Astrocyte (in vitro differentiated cells and primary cell): Measurements from ENCODE around the gene USO1. TPM values are rescaled to one million over a fixed set of nuclear protein-coding genes. Genes with fewer than 3 reads are reported as not detected.
A peak's percentile ranks its signal among the peaks of the same experiment; 100 is the strongest.

Experiments
- DNase-seq: peaks from one replicate; pipeline ENCODE4 v3.0.0-alpha.2; 2010; ENCODE audit warnings: low read depth
- FAIRE-seq: peaks from 2 replicates; lab custom pipeline; 2011; peaks lifted over from hg19 to GRCh38; lab: Jason Lieb, UNC
- H2AFZ ChIP-seq: 2 replicates; pipeline ENCODE4 v1.6.0; 2012; ENCODE audit warnings: low read depth, low read length, inconsistent platforms
- H3K27ac ChIP-seq: 2 replicates; pipeline ENCODE4 v1.5.1; 2011; ENCODE audit warnings: low read depth, low read length, inconsistent platforms
- H3K27me3 ChIP-seq: 2 replicates; pipeline ENCODE4 v1.6.0; 2011; ENCODE audit warnings: low read length, inconsistent platforms; ENCODE audit not compliant: insufficient read depth
- H3K36me3 ChIP-seq: 2 replicates; pipeline ENCODE4 v1.5.1; 2011; ENCODE audit warnings: low read length, inconsistent platforms; ENCODE audit not compliant: insufficient read depth
- H3K4me1 ChIP-seq: 2 replicates; pipeline ENCODE4 v1.5.1; 2011; ENCODE audit warnings: low read length, inconsistent platforms; ENCODE audit not compliant: insufficient read depth
- H3K4me2 ChIP-seq: 2 replicates; pipeline ENCODE4 v1.6.0; 2012; ENCODE audit warnings: low read length, inconsistent platforms
- H3K4me3 ChIP-seq: 2 replicates; pipeline ENCODE4 v1.5.1; 2011; ENCODE audit warnings: low read depth, mild to moderate bottlenecking, low read length, inconsistent platforms; ENCODE audit not compliant: insufficient read depth
- H3K79me2 ChIP-seq: 2 replicates; pipeline ENCODE4 v1.6.0; 2012; ENCODE audit warnings: mild to moderate bottlenecking, low read length, inconsistent platforms; ENCODE audit not compliant: insufficient read depth
- H3K9ac ChIP-seq: 2 replicates; pipeline ENCODE4 v1.6.0; 2012; ENCODE audit warnings: mild to moderate bottlenecking, low read length, inconsistent platforms
- H3K9me3 ChIP-seq: 2 replicates; pipeline ENCODE4 v1.5.1; 2012; ENCODE audit warnings: low read depth, mild to moderate bottlenecking, low read length, inconsistent platforms; ENCODE audit not compliant: insufficient read depth
- H4K20me1 ChIP-seq: 2 replicates; pipeline ENCODE4 v1.6.0; 2012; ENCODE audit warnings: low read length, inconsistent platforms; ENCODE audit not compliant: insufficient read depth
- H3K27ac Mint-ChIP-seq: one replicate; pipeline ENCODE4 v1.8.0; 2021; ENCODE audit warnings: mild to moderate bottlenecking, mixed read lengths; ENCODE audit not compliant: unreplicated experiment
- H3K27me3 Mint-ChIP-seq: one replicate; pipeline ENCODE4 v1.8.0; 2021; ENCODE audit warnings: low read depth, mixed read lengths; ENCODE audit not compliant: unreplicated experiment
- H3K36me3 Mint-ChIP-seq: one replicate; pipeline ENCODE4 v1.8.0; 2021; ENCODE audit warnings: low read depth, mixed read lengths; ENCODE audit not compliant: unreplicated experiment
- H3K4me1 Mint-ChIP-seq: one replicate; pipeline ENCODE4 v1.8.0; 2021; ENCODE audit warnings: low read depth, mixed read lengths; ENCODE audit not compliant: unreplicated experiment
- H3K4me3 Mint-ChIP-seq: one replicate; pipeline ENCODE4 v1.8.0; 2021; ENCODE audit warnings: mild to moderate bottlenecking, moderate library complexity, mixed read lengths; ENCODE audit not compliant: unreplicated experiment
- H3K9me3 Mint-ChIP-seq: one replicate; pipeline ENCODE4 v1.8.0; 2021; ENCODE audit warnings: mild to moderate bottlenecking, mixed read lengths; ENCODE audit not compliant: unreplicated experiment
- CTCF ChIP-seq: IDR thresholded peaks from 2 replicates; pipeline ENCODE4 v1.5.1; 2011; ENCODE audit warnings: low read depth, mild to moderate bottlenecking, inconsistent platforms, low read length, moderate library complexity; ENCODE audit not compliant: insufficient read depth
- EZH2 ChIP-seq: IDR thresholded peaks from 2 replicates; pipeline ENCODE4 v1.6.1; 2012; ENCODE audit warnings: mild to moderate bottlenecking, low read length, inconsistent platforms; ENCODE audit not compliant: insufficient read depth
- total RNA-seq: library from RNA; stranded (reverse); gene quantifications from 2 replicates; pipeline ENCODE4 v1.2.1, GENCODE V29; 2021

Gene USO1
- total RNA-seq, 1 donor from 2014 or later, result 104 TPM

GRCh38 chr4:75702919-75703411 lies 21.4 kb upstream of the USO1 start:
- no peak overlapping the region for H3K4me2 ChIP-seq

GRCh38 chr4:75705198-75705977 lies 19.0 kb upstream of the USO1 start:
- H4K20me1 ChIP-seq, result peaks cover 11% of the 10 kb centered on the region
- no peak overlapping the region for H3K27ac Mint-ChIP-seq
- no peak overlapping the region for H3K27ac ChIP-seq
- DNase-seq (no peak), FAIRE-seq (no peak)
- H3K4me1 Mint-ChIP-seq, result peaks cover 8% of the 10 kb centered on the region
- H3K4me3 Mint-ChIP-seq, result no peak overlapping the region
- H3K27me3 Mint-ChIP-seq, result no peaks in the 10 kb centered on the region
- no peaks in the 10 kb centered on the region for H3K27me3 ChIP-seq
- H3K79me2 ChIP-seq, result peaks cover 4% of the 10 kb centered on the region
- H2AFZ ChIP-seq, result no peak overlapping the region
- H3K36me3 Mint-ChIP-seq, result peaks cover 11% of the 10 kb centered on the region
- no peak overlapping the region for H3K9ac ChIP-seq
- H3K9me3 ChIP-seq, result no peaks in the 10 kb centered on the region
- no peak overlapping the region for H3K4me3 ChIP-seq
- H3K36me3 ChIP-seq, result no peaks in the 10 kb centered on the region
- no peak overlapping the region for H3K4me2 ChIP-seq
- TF ChIP-seq CTCF (no peak), EZH2 (no peak)
- no peaks in the 10 kb centered on the region for H3K9me3 Mint-ChIP-seq
- H3K4me1 ChIP-seq, result no peaks in the 10 kb centered on the region

More at GRCh38 chr4:75702919-75703411, 21.4 kb upstream of the USO1 start:
- Histone ChIP-seq H3K27ac (no peak overlapping the region), H2AFZ (no peak overlapping the region), H3K4me3 (no peak overlapping the region), H3K79me2 (peaks cover 4% of the 10 kb centered on the region), H3K36me3 (no peaks in the 10 kb centered on the region), H3K9me3 (no peaks in the 10 kb centered on the region), H4K20me1 (peaks cover 12% of the 10 kb centered on the region), H3K9ac (no peak overlapping the region), H3K4me1 (no peaks in the 10 kb centered on the region), H3K27me3 (no peaks in the 10 kb centered on the region)
- H3K4me1 Mint-ChIP-seq, result peaks cover 6% of the 10 kb centered on the region
- DNase-seq, result no peak
- H3K27ac Mint-ChIP-seq, result no peak overlapping the region
- TF ChIP-seq EZH2, result no peak
- no peak for TF ChIP-seq CTCF
- no peak overlapping the region for H3K4me3 Mint-ChIP-seq
- H3K36me3 Mint-ChIP-seq, result peaks cover 10% of the 10 kb centered on the region
- no peak for FAIRE-seq
- no peaks in the 10 kb centered on the region for H3K9me3 Mint-ChIP-seq
- no peaks in the 10 kb centered on the region for H3K27me3 Mint-ChIP-seq

- no peaks in the 10 kb centered on the region for H3K9me3 Mint-ChIP-seq
- TF ChIP-seq EZH2 (no peak), CTCF (no peak)
- Histone ChIP-seq H3K79me2 (no peaks in the 10 kb centered on the region), H3K9ac (no peak overlapping the region), H3K4me1 (no peaks in the 10 kb centered on the region), H2AFZ (no peak overlapping the region), H3K9me3 (no peaks in the 10 kb centered on the region), H4K20me1 (peaks cover 14% of the 10 kb centered on the region), H3K4me2 (no peak overlapping the region), H3K27me3 (no peaks in the 10 kb centered on the region), H3K27ac (no peak overlapping the region), H3K36me3 (no peaks in the 10 kb centered on the region), H3K4me3 (no peak overlapping the region)
- DNase-seq (no peak), FAIRE-seq (no peak)
- peaks cover 5% of the 10 kb centered on the region for H3K4me1 Mint-ChIP-seq
- no peaks in the 10 kb centered on the region for H3K27me3 Mint-ChIP-seq
- H3K4me3 Mint-ChIP-seq, result no peak overlapping the region
- H3K36me3 Mint-ChIP-seq, result peaks cover 7% of the 10 kb centered on the region
- peak overlapping the region; percentile 47 for H3K27ac Mint-ChIP-seq
Observed at GRCh38 chr4:75708218-75708691, 16.1 kb upstream of the USO1 start.
